KG1 (cell line): ENCODE measurements around the gene ALKBH6.
"Not testable (repeated sequence)": the region's sequence is repeated elsewhere in the genome, so short reads cannot be mapped to it uniquely, and the experiment has no call there.

Experiments
- DNase-seq: peaks from one replicate; lab custom pipeline; 2025; lab: John Stamatoyannopoulos, UW

Gene ALKBH6

DNA sequence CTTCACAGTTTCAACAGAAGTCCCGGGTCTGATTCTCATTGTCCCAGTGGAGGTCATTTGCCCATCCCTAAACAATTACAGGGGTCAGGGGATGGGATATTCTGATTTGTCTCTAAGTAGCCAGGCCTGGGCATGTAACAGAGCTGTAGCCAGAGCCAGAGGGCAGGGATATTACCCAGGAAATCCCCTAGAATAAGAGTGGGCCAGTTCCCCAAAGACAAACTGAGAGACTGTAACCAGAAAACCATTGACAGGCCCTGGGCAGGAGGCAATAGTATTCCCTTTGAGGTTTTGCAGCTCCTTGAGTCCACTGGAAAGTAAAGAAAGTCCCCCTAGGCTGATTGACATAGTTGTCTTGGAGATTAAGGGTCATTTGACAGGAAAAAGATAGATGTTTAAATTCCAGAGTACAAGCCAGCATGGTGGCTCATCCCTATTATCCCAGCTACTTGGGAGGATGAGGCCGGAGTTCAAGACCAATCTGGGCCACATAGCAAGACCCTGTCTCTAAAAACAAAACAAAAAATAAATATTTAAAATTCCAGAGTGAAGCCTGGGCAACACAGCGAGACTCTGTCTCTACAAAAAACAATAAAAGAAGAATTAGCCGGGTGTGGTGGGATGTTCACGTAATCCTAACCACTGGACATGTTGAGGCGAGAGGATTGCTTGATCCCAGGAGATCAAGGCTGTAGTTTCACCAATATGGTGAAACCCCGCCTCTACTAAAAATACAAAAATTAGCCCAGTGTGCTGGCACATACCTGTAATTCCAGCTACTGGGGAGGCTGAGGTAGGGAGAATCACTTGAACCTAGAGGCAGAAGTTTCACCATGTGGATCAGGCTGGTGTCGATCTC lies 20.9 kb downstream of the ALKBH6 start:
- no peak for DNase-seq

GRCh38 chr19:35991731-35992450 lies 22.1 kb downstream of the ALKBH6 start:
- no peak for DNase-seq

GRCh38 chr19:35990771-35991730 lies 23.0 kb downstream of the ALKBH6 start:
- no peak for DNase-seq

- DNase-seq, result no peak
Measured at GRCh38 chr19:35990156-35990555, 23.9 kb downstream of the ALKBH6 start.

DNA sequence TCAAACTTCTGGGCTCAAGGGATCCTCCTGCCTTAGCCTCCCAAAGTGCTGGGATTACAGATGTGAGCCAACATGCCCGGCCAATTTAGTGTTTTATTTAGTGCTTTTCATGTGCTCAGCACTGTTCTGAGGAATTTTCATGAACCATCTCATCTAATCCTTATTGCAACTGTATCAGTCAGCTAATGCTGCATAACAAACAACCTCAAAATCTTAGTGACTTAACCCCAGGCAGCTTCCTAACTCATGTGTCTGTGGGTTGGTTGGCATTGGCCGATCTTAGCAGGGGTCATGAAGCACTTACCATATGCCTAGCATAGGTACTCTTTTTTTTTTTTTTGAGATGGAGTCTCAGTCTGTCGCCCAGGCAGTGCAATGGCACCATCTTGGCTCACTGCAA lies 25.2 kb downstream of the ALKBH6 start:
- DNase-seq, result no peak

DNA sequence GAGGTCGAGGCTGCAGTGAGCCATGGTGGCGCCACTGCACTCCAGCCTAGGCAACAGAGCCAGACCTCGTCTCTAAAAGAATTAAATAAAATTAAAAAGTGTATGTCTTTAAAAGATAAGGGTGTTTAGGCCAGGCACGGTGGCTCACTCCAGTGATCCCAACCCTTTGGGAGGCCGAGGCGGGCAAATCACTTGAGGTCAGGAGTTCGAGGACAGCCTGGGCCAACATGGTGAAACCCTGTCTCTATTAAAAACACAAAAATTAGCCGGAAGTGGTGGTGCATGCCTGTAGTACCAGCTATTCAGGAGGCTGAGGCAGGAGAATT lies 26.5 kb downstream of the ALKBH6 start:
- no peak for DNase-seq

GRCh38 chr19:35986664-35987570 lies 27.1 kb downstream of the ALKBH6 start:
- DNase-seq, result no peak

DNA sequence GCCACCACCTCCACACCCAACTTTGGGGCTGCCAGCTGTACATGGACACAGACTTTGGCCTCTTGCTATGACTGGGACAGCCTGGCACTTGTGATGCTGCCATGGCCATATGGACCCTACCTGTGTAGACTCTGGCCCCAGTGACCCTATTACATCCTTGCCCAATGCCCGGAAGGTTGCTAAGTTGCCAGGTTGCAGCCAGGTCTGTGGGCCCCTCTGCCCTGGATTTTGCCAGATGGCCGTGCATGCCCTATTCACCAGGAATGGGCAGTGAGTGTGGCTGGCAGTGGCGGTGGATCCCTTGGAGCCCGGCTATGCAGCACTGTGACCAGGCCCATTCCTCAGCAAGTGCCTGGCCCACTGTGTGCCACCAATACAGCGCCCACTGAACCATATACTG lies 27.9 kb downstream of the ALKBH6 start:
- no peak for DNase-seq

DNA sequence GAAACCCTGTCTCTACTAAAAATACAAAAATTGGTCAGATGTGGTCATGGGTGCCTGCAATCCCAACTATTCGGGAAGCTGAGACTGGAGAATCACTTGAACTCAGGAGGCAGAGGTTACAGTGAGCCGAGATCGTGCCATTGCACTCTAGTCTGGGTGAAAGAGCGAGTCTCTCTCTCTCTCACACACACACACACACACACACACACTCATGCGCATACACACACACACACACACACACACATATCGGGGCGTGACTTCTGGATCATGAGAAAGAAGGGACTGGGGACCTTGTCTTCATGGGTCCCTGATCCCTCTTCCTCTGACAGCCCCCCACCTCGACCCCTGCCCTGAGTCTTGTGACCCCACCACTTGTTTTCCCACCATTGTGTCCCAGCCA lies 30.8 kb downstream of the ALKBH6 start:
- DNase-seq, result no peak

GRCh38 chr19:35980997-35981396 lies 33.0 kb downstream of the ALKBH6 start:
- DNase-seq, result not testable (repeated sequence)

- DNase-seq, result no peak
Measured at GRCh38 chr19:35978832-35979365, 35.1 kb downstream of the ALKBH6 start.

DNA sequence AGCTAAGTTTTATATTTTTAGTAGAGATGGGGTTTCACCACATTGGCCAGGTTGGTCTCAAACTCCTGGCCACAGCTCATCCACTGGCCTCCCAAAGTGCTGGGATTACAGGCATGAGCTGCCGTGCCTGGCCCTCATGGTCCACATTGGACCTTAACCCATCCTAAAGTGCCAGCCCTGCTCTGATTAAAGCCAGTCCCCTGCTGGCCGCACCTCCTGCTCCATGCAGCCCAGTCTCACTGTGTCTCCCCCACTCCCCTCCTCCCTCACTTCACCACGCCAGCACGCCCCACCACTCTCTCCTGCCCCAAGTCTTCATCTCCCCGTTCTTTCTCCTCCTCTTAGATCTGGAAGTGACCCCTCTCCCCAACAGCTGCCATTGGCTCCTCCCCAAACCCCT lies 35.7 kb downstream of the ALKBH6 start:
- no peak for DNase-seq

- DNase-seq, result no peak
Measured at GRCh38 chr19:35977446-35978222, 36.4 kb downstream of the ALKBH6 start.

GRCh38 chr19:35975608-35976214 lies 38.3 kb downstream of the ALKBH6 start:
- DNase-seq, result no peak

DNA sequence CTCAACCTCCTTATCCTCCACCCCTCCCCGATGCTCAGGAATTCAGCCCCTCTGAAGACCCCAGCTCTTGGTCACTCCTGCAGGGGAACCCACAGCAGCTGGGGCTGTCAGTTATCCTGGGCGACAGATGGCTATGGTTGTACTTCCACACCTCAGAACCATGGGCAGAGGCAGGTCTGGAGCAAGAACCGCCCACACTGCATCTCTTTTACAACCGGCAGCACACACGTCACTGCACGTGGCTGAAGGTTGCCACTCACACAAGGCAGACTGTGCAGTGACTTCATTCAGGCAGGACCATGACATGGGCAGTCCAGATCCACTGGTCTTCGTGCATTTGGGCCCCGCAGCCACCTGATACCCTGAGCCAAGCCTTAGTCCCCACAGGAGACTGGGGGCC lies 40.5 kb downstream of the ALKBH6 start:
- no peak for DNase-seq

GRCh38 chr19:35966771-35967170 lies 47.2 kb downstream of the ALKBH6 start:
- no peak for DNase-seq

GRCh38 chr19:35963514-35963913 lies 50.5 kb downstream of the ALKBH6 start:
- no peak for DNase-seq

- no peak for DNase-seq
Measured at GRCh38 chr19:35960432-35960972, 53.5 kb downstream of the ALKBH6 start.

- no peak for DNase-seq
Measured at GRCh38 chr19:35959968-35960320, 54.1 kb downstream of the ALKBH6 start.
